Osteoblast (primary cell): ENCODE data around the gene ZNF749. TPM values are rescaled to one million over a fixed set of nuclear protein-coding genes. Genes with fewer than 3 reads are reported as not detected.

Source experiments
- DNase-seq: peaks from one replicate; pipeline ENCODE4 v3.0.0; 2011; ENCODE audit warnings: low spot score, mixed read lengths; ENCODE audit not compliant: insufficient read length; ENCODE audit errors: missing footprints
- H2AFZ ChIP-seq: 2 replicates; pipeline ENCODE4 v1.6.0; 2011; ENCODE audit warnings: mild to moderate bottlenecking, low read length
- H3K27ac ChIP-seq: 2 replicates; pipeline ENCODE4 v1.5.1; 2011; ENCODE audit warnings: mild to moderate bottlenecking, low read depth, low read length, moderate library complexity
- H3K27me3 ChIP-seq: 2 replicates; pipeline ENCODE4 v1.6.0; 2012; ENCODE audit warnings: mild to moderate bottlenecking, control low read depth, inconsistent platforms, low read length, moderate library complexity; ENCODE audit not compliant: insufficient read depth
- H3K36me3 ChIP-seq: 2 replicates; pipeline ENCODE4 v1.5.1; 2011; ENCODE audit warnings: mild to moderate bottlenecking, low read length, control low read depth, moderate library complexity; ENCODE audit not compliant: insufficient read depth
- H3K4me1 ChIP-seq: 2 replicates; pipeline ENCODE4 v1.5.1; 2011; ENCODE audit warnings: mild to moderate bottlenecking, low read length, control low read depth, moderate library complexity; ENCODE audit not compliant: insufficient read depth
- H3K4me2 ChIP-seq: 2 replicates; pipeline ENCODE4 v1.6.0; 2011; ENCODE audit warnings: mild to moderate bottlenecking, low read length; ENCODE audit not compliant: insufficient read depth
- H3K4me3 ChIP-seq: fragments of 200-600 bp; sonication (generic); 3 replicates; pipeline ENCODE4 v1.5.1; 2012; ENCODE audit warnings: mild to moderate bottlenecking, low read length, inconsistent platforms; ENCODE audit not compliant: insufficient read depth
- H3K79me2 ChIP-seq: 2 replicates; pipeline ENCODE4 v1.6.0; 2012; ENCODE audit warnings: mild to moderate bottlenecking, low read length, control low read depth, inconsistent platforms; ENCODE audit not compliant: insufficient read depth
- H3K9me3 ChIP-seq: 2 replicates; pipeline ENCODE4 v1.5.1; 2011; ENCODE audit warnings: low read depth, low read length, control low read depth
- H4K20me1 ChIP-seq: 2 replicates; pipeline ENCODE4 v1.6.0; 2012; ENCODE audit warnings: mild to moderate bottlenecking, low read length, control low read depth; ENCODE audit not compliant: insufficient read depth
- CTCF ChIP-seq: IDR thresholded peaks from 2 replicates; pipeline ENCODE4 v1.5.1; 2011; ENCODE audit warnings: mild to moderate bottlenecking, low read depth, low read length, moderate library complexity; ENCODE audit errors: extremely low read depth
- total RNA-seq: library from RNA; depleted of rRNA; stranded (reverse); fragments of >200 nt; gene quantifications from 2 replicates; pipeline ENCODE4 v1.2.3, GENCODE V29; 2012

ZNF749 gene
- 5.6 and 8.7 TPM in 2 replicates for total RNA-seq

GRCh38 chr19:57435062-57435978 lies at the start of gene ZNF749:
TSS of gene ZNF749 (plus strand) at chr19:57435325. CDS start at chr19:57435579, 254 bp downstream.
- TF ChIP-seq CTCF = no peak
- Histone ChIP-seq H4K20me1 (no peaks in the 10 kb centered on the region), H3K27me3 (no peaks in the 10 kb centered on the region), H3K9me3 (no peaks in the 10 kb centered on the region), H3K36me3 (peaks cover 4% of the 10 kb centered on the region), H3K27ac (peak within 1 kb of the TSS; percentile 18), H2AFZ (peak within 1 kb of the TSS; percentile 79), H3K79me2 (peaks cover 45% of the 10 kb centered on the region), H3K4me1 (peaks cover 6% of the 10 kb centered on the region), H3K4me3 (peak within 1 kb of the TSS; percentile 74), H3K4me2 (peak within 1 kb of the TSS; percentile 91)
- peak; percentile 99 for DNase-seq

- peak overlapping the region; percentile 97 for H2AFZ ChIP-seq
- DNase-seq = no peak
- no peaks in the 10 kb centered on the region for H3K9me3 ChIP-seq
- peaks cover 48% of the 10 kb centered on the region for H3K79me2 ChIP-seq
- peaks cover 3% of the 10 kb centered on the region for H3K4me1 ChIP-seq
- H3K4me2 ChIP-seq = peak overlapping the region; percentile 90
- no peak for TF ChIP-seq CTCF
- peak overlapping the region; percentile 84 for H3K27ac ChIP-seq
- no peaks in the 10 kb centered on the region for H3K27me3 ChIP-seq
- H3K4me3 ChIP-seq = peak overlapping the region; percentile 89
- H4K20me1 ChIP-seq = peaks cover 5% of the 10 kb centered on the region
- peaks cover 5% of the 10 kb centered on the region for H3K36me3 ChIP-seq
Observed at GRCh38 chr19:57389194-57389729, 45.9 kb upstream of the ZNF749 start.

- peak; percentile 97 for DNase-seq
- Histone ChIP-seq H3K79me2 (peaks cover 52% of the 10 kb centered on the region), H4K20me1 (peaks cover 5% of the 10 kb centered on the region)
Observed at GRCh38 chr19:57389730-57390598, 45.2 kb upstream of the ZNF749 start, which contains the start of gene ZNF548. TSS of gene ZNF548 (plus strand) at chr19:57389854. CDS start at chr19:57390100, 246 bp downstream.

More at GRCh38 chr19:57389730-57390598, 45.2 kb upstream of the ZNF749 start, which contains the start of gene ZNF548:
- TF ChIP-seq CTCF = peak; percentile 11
- H3K4me1 ChIP-seq = peaks cover 3% of the 10 kb centered on the region
- H3K4me3 ChIP-seq = peak within 1 kb of the TSS; percentile 89
- H3K27me3 ChIP-seq = no peaks in the 10 kb centered on the region
- peak within 1 kb of the TSS; percentile 97 for H2AFZ ChIP-seq
- H3K4me2 ChIP-seq = peak within 1 kb of the TSS; percentile 90
- H3K36me3 ChIP-seq = peaks cover 5% of the 10 kb centered on the region
- peak within 1 kb of the TSS; percentile 84 for H3K27ac ChIP-seq
- H3K9me3 ChIP-seq = no peaks in the 10 kb centered on the region
